Nephron (organoid): ENCODE results near the gene DGKE.

Source experiments
- H3K27ac Mint-ChIP-seq, 3 experiments: 2 replicates each; pipeline ENCODE4 v1.8.0; 2020; ENCODE audit warnings: mixed read lengths in 3 of 3, mild to moderate bottlenecking in 2 of 3, moderate library complexity in 1 of 3
- H3K27me3 Mint-ChIP-seq: 2 replicates; pipeline ENCODE4 v1.8.0; 2021; ENCODE audit warnings: low read depth, mild to moderate bottlenecking, moderate library complexity, mixed read lengths
- H3K36me3 Mint-ChIP-seq: 2 replicates; pipeline ENCODE4 v1.8.0; 2020; ENCODE audit warnings: low read depth, mixed read lengths
- H3K4me1 Mint-ChIP-seq: 2 replicates; pipeline ENCODE4 v1.8.0; 2020; ENCODE audit warnings: mixed read lengths
- H3K4me3 Mint-ChIP-seq, 3 experiments: 2 replicates each; pipeline ENCODE4 v1.8.0; 2020; ENCODE audit warnings: mild to moderate bottlenecking in 3 of 3, mixed read lengths in 3 of 3, moderate library complexity in 2 of 3
- H3K9me3 Mint-ChIP-seq: 2 replicates; pipeline ENCODE4 v1.8.0; 2020; ENCODE audit warnings: mixed read lengths
- CTCF ChIP-seq, 3 experiments: fragments of 200-600 bp; sonication (generic); IDR thresholded peaks; one replicate each; pipeline ENCODE4 v1.5.0; 2021; ENCODE audit warnings: antibody characterized with exemption in 3 of 3; ENCODE audit not compliant: unreplicated experiment in 3 of 3

DGKE gene

GRCh38 chr17:56892333-56892732 lies 58.4 kb downstream of the DGKE start:
- Mint-ChIP-seq H3K27ac (no peak overlapping the region), H3K9me3 (peaks cover 9% of the 10 kb centered on the region), H3K36me3 (peaks cover 24% of the 10 kb centered on the region), H3K4me1 (peaks cover 15% of the 10 kb centered on the region), H3K4me3 (no peak overlapping the region), H3K27me3 (no peaks in the 10 kb centered on the region)
- TF ChIP-seq CTCF (IDR thresholded peaks at IDR 0.05; ENCODE audit: unreplicated experiment in 3 of 3) = no peak

- Mint-ChIP-seq H3K27ac (no peak overlapping the region), H3K27me3 (no peaks in the 10 kb centered on the region), H3K4me3 (no peak overlapping the region), H3K4me1 (peaks cover 15% of the 10 kb centered on the region), H3K36me3 (peaks cover 21% of the 10 kb centered on the region), H3K9me3 (peaks cover 4% of the 10 kb centered on the region)
- no peak for TF ChIP-seq CTCF (IDR thresholded peaks at IDR 0.05; ENCODE audit: unreplicated experiment in 3 of 3)
These were observed 59.6 kb downstream of the DGKE start for GRCh38 chr17:56893503-56893902.

GRCh38 chr17:56894859-56895455 lies 61.0 kb downstream of the DGKE start:
- Mint-ChIP-seq H3K27me3 (no peaks in the 10 kb centered on the region), H3K4me1 (peaks cover 15% of the 10 kb centered on the region), H3K4me3 (no peak overlapping the region), H3K9me3 (peaks cover 3% of the 10 kb centered on the region), H3K27ac (no peak overlapping the region), H3K36me3 (peaks cover 18% of the 10 kb centered on the region)
- no peak for TF ChIP-seq CTCF (IDR thresholded peaks at IDR 0.05; ENCODE audit: unreplicated experiment in 3 of 3)

- H3K36me3 Mint-ChIP-seq = peaks cover 25% of the 10 kb centered on the region
- no peak overlapping the region for H3K4me3 Mint-ChIP-seq
- no peak for TF ChIP-seq CTCF (IDR thresholded peaks at IDR 0.05; ENCODE audit: unreplicated experiment in 3 of 3)
These were observed 62.4 kb downstream of the DGKE start for GRCh38 chr17:56896217-56896967.

GRCh38 chr17:56896968-56897359 lies 63.0 kb downstream of the DGKE start:
- no peaks in the 10 kb centered on the region for H3K27me3 Mint-ChIP-seq
- H3K27ac Mint-ChIP-seq = no peak overlapping the region
- H3K36me3 Mint-ChIP-seq = peaks cover 31% of the 10 kb centered on the region
- no peak overlapping the region for H3K4me3 Mint-ChIP-seq
- H3K9me3 Mint-ChIP-seq = peaks cover 3% of the 10 kb centered on the region
- peaks cover 19% of the 10 kb centered on the region for H3K4me1 Mint-ChIP-seq
- no peak for TF ChIP-seq CTCF (IDR thresholded peaks at IDR 0.05; ENCODE audit: unreplicated experiment in 3 of 3)

More at GRCh38 chr17:56896217-56896967, 62.4 kb downstream of the DGKE start:
- H3K27me3 Mint-ChIP-seq = no peaks in the 10 kb centered on the region
- no peak overlapping the region for H3K27ac Mint-ChIP-seq
- H3K4me1 Mint-ChIP-seq = peaks cover 15% of the 10 kb centered on the region
- H3K9me3 Mint-ChIP-seq = peaks cover 3% of the 10 kb centered on the region
